WERI-Rb-1 (cell line): ENCODE results near the gene OR2T35.

Experiments
- DNase-seq: peaks from one replicate; pipeline ENCODE4 v3.0.0-alpha.2; 2020
- H3K27ac ChIP-seq: fragments of 250-450 bp; sonication (Bioruptor Pico); 2 replicates; pipeline ENCODE4 v1.5.1; 2020; ENCODE audit warnings: mild to moderate bottlenecking, moderate library complexity
- H3K27me3 ChIP-seq: fragments of 250-450 bp; sonication (Bioruptor Pico); 2 replicates; pipeline ENCODE4 v1.5.1; 2021; ENCODE audit warnings: mild to moderate bottlenecking, low read depth, moderate library complexity; ENCODE audit not compliant: insufficient read depth, severe bottlenecking
- H3K36me3 ChIP-seq: fragments of 250-450 bp; sonication (Bioruptor Pico); 2 replicates; pipeline ENCODE4 v1.5.1; 2020; ENCODE audit warnings: mild to moderate bottlenecking, moderate library complexity
- H3K4me3 ChIP-seq: 2 replicates; pipeline ENCODE4 v1.5.1; 2011; ENCODE audit warnings: low read depth, mild to moderate bottlenecking, control low read depth, low read length
- H3K9me3 ChIP-seq: fragments of 250-450 bp; sonication (Bioruptor Pico); 2 replicates; pipeline ENCODE4 v1.5.1; 2021; ENCODE audit warnings: mild to moderate bottlenecking, moderate library complexity; ENCODE audit not compliant: severe bottlenecking
- CTCF ChIP-seq: IDR thresholded peaks from 2 replicates; pipeline ENCODE4 v1.5.1; 2011; ENCODE audit warnings: low read depth, mild to moderate bottlenecking, control low read depth, inconsistent platforms, low read length

The OR2T35 gene

DNA sequence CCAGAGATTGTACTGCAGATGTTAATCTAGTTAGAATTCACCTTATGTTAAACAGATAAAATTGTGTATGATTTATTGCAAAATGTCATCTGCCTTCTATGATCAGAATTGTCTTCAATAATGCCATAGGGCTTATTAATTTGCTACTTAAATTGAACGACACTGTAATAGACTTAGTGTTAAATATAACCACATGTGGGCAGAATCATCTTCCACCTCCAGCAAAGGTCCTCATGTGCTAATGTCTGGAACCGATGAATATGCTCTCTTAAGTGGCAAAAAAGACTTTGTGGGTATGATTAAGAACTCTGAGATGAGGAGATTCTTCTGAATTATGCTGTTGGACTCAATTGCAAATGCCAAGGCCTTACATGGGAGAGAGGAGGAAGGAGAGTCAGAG, 14.5 kb downstream of the OR2T35 start:
- DNase-seq: no peak
- no peaks in the 10 kb centered on the region for H3K36me3 ChIP-seq
- no peak overlapping the region for H3K4me3 ChIP-seq
- peaks cover 62% of the 10 kb centered on the region for H3K27me3 ChIP-seq
- no peak for TF ChIP-seq CTCF
- no peaks in the 10 kb centered on the region for H3K9me3 ChIP-seq
- H3K27ac ChIP-seq: no peak overlapping the region

DNA sequence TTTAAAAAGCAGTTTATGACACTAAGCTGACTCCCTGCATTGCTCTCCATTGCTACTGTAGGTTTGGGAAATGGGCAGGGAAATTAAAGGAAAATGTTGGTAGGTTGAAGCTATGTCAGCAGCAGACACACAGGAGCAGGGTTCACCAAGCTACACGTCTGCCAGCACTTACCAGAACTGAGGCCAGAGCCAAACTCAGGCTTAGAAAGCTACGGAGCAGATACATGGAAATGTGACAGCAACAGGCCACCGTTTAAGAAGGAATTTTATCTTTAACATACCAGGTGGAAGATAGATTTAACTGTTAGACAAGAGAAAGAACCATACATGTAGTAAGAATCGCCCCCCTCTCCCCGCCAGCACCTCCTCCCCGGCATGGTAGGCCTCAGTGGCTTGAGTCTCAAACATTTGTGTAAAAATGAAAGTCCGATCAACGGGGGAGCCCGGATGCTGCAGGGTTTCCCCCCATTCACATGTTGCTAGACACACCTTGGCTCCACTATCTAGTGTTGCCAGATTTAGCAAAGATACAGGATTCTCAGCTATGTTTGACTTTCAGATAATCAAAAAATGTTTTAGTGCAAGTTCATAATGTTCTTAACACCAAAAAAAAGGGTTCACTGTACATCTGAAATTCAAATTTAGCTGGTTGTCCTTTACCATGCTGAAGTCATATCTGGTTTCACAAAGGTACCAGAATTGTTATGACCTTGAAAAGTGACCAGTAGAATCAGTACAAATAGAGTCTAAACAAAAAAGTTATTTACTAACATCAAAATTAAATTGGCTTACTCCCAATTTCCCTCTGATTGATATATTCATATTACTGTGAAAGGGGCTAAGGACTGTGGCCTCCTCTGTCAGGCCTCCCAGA, 16.9 kb downstream of the OR2T35 start:
- H3K9me3 ChIP-seq: no peaks in the 10 kb centered on the region
- TF ChIP-seq CTCF: no peak
- H3K27ac ChIP-seq: no peak overlapping the region
- DNase-seq: no peak
- H3K36me3 ChIP-seq: no peaks in the 10 kb centered on the region
- H3K4me3 ChIP-seq: no peak overlapping the region
- H3K27me3 ChIP-seq: peaks cover 81% of the 10 kb centered on the region

DNA sequence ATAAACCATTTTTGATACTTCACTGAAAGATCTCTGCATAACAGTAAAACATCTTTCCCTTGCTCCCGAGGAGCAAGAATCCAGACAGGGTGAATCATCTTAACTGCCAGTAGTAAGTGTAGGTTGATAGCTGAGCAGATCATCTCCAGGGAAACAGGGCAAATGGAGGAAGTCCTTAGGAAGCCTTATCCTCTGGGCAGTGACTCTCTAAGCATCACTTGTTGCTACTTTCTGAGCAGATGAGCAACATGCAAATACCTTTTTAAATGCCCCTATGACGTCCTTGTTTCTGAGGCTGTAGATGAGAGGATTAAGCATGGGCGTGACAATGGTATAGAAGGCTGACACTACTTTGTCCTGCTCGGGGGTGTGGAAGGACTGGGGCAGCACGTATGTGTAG, 19.1 kb downstream of the OR2T35 start:
- TF ChIP-seq CTCF: no peak
- Histone ChIP-seq H3K27ac (no peak overlapping the region), H3K36me3 (no peaks in the 10 kb centered on the region), H3K4me3 (no peak overlapping the region), H3K27me3 (peaks cover 93% of the 10 kb centered on the region), H3K9me3 (no peaks in the 10 kb centered on the region)
- no peak for DNase-seq

GRCh38 chr1:248625166-248625565, 19.9 kb downstream of the OR2T35 start:
- TF ChIP-seq CTCF: no peak
- H3K4me3 ChIP-seq: no peak overlapping the region
- H3K27me3 ChIP-seq: peaks cover 93% of the 10 kb centered on the region

GRCh38 chr1:248622570-248623001, 22.5 kb downstream of the OR2T35 start:
- DNase-seq: no peak

More at GRCh38 chr1:248625166-248625565, 19.9 kb downstream of the OR2T35 start:
- no peak for DNase-seq
- no peak overlapping the region for H3K27ac ChIP-seq
- H3K9me3 ChIP-seq: no peaks in the 10 kb centered on the region
- no peaks in the 10 kb centered on the region for H3K36me3 ChIP-seq

More at GRCh38 chr1:248622570-248623001, 22.5 kb downstream of the OR2T35 start:
- peaks cover 84% of the 10 kb centered on the region for H3K27me3 ChIP-seq
- H3K36me3 ChIP-seq: no peaks in the 10 kb centered on the region
- peak; percentile 25; the same call in 1 of the 2 replicates for TF ChIP-seq CTCF
- H3K4me3 ChIP-seq: no peak overlapping the region
- H3K9me3 ChIP-seq: no peaks in the 10 kb centered on the region
- H3K27ac ChIP-seq: no peak overlapping the region
